GM12878 (cell line): ENCODE results near the gene SLC22A23. TPM values are rescaled to one million over a fixed set of nuclear protein-coding genes. Genes with fewer than 3 reads are reported as not detected.

Experiments used
- E2F8 ChIP-seq: fragments of 450-650 bp; IDR thresholded peaks from 2 replicates; pipeline ENCODE4 v1.6.1; 2018; ENCODE audit warnings: mild to moderate bottlenecking, low read depth, moderate library complexity; ENCODE audit not compliant: partially characterized antibody
- E4F1 ChIP-seq: fragments of 450-650 bp; IDR thresholded peaks from 2 replicates; pipeline ENCODE4 v1.6.1; 2018; ENCODE audit warnings: borderline replicate concordance, mild to moderate bottlenecking; ENCODE audit not compliant: partially characterized antibody
- HSF1 ChIP-seq: fragments of 150-350 bp; IDR thresholded peaks from 2 replicates; pipeline ENCODE4 v1.6.1; 2014; ENCODE audit warnings: mild to moderate bottlenecking, low read depth, low read length
- MLLT1 ChIP-seq: fragments of 450-650 bp; IDR thresholded peaks from 2 replicates; pipeline ENCODE4 v1.6.1; 2016; ENCODE audit warnings: mild to moderate bottlenecking
- MYB ChIP-seq: fragments of 150-350 bp; IDR thresholded peaks from 2 replicates; pipeline ENCODE4 v1.6.1; 2014; ENCODE audit warnings: mild to moderate bottlenecking, low read depth, low read length, borderline replicate concordance
- RELB ChIP-seq: fragments of 450-650 bp; IDR thresholded peaks from 2 replicates; pipeline ENCODE4 v1.6.1; 2017; ENCODE audit warnings: low read depth, mild to moderate bottlenecking, moderate library complexity
- SREBF2 ChIP-seq: IDR thresholded peaks from 2 replicates; pipeline ENCODE4 v1.6.1; 2012; ENCODE audit warnings: mild to moderate bottlenecking, low read length
- TAF1 ChIP-seq: IDR thresholded peaks from 2 replicates; pipeline ENCODE4 v1.6.1; 2011; ENCODE audit warnings: mild to moderate bottlenecking, low read depth, low read length, borderline replicate concordance
- TCF3 ChIP-seq: IDR thresholded peaks from 2 replicates; pipeline ENCODE4 v1.6.1; 2012; ENCODE audit warnings: low read depth, mild to moderate bottlenecking, low read length, borderline replicate concordance; ENCODE audit not compliant: insufficient read depth
- ZBED1 ChIP-seq: IDR thresholded peaks from 2 replicates; pipeline ENCODE4 v1.6.1; 2016; ENCODE audit warnings: borderline replicate concordance
- ZNF687 ChIP-seq: fragments of 450-650 bp; IDR thresholded peaks from 2 replicates; pipeline ENCODE4 v1.6.1; 2017; ENCODE audit warnings: mild to moderate bottlenecking, moderate library complexity
- polyA plus RNA-seq, 11 experiments: library from polyadenylated mRNA; depleted of rRNA in 4 of 11; unstranded in 6 of 11; stranded (reverse) in 5 of 11; fragments of >200 nt; fragmentation: Nextera tagmentation in 4 of 11; fragmentation: Illumina TruSeq in 1 of 11; extraction: Ambion mirVana in 4 of 11; extraction: Trizol in 1 of 11; gene quantifications; 1 replicate in 1 of 11; 2 replicates in 10 of 11; pipeline versions ENCODE4 v1.2.1 to v1.2.3, GENCODE V29; 2011 to 2016; ENCODE audit warnings: inconsistent platforms in 2 of 11, missing spikeins in 2 of 11, low read depth in 1 of 11
- total RNA-seq, 4 experiments: library from RNA; depleted of rRNA in 3 of 4; stranded (reverse); fragments of >200 nt in 3 of 4; fragmentation: Illumina TruSeq in 1 of 4; extraction: Trizol in 1 of 4; gene quantifications; 2 replicates each; pipeline versions ENCODE4 v1.2.1 to v1.2.3, GENCODE V29; 2013 to 2021

SLC22A23 gene
- total and polyA plus RNA-seq, 10 of the 15 experiments (the other 5 are each of a cell fraction or from before 2014, with no cell fraction given), result 0.20 to 2.4 (median 0.74) TPM

GRCh38 chr6:3384241-3385143 lies 72.4 kb downstream of the SLC22A23 start (continued):
- TF ChIP-seq RELB (no peak), ZBED1 (no peak), SREBF2 (no peak), TAF1 (no peak), ZNF687 (0 out of 2 replicates have a peak, but pooled peaks have one; percentile 64), TCF3 (no peak), HSF1 (no peak), MYB (no peak), MLLT1 (peak; percentile 81), E2F8 (no peak), E4F1 (no peak)
